CD4-positive, alpha-beta memory T cell (primary cell): ENCODE data around the gene FGF2. TPM values are rescaled to one million over a fixed set of nuclear protein-coding genes. Genes with fewer than 3 reads are reported as not detected.

Experiments used
- CTCF ChIA-PET: fragments of 350-600 bp; sonication (Branson Sonifier 250); formaldehyde crosslinking; loops from one replicate; lab custom pipeline; 2021; ENCODE audit warnings: inconsistent platforms; ENCODE audit not compliant: partially characterized antibody; lab: Charles Lee
- POLR2A ChIA-PET: fragments of 350-600 bp; sonication (Branson Sonifier 250); formaldehyde crosslinking; loops from one replicate; lab custom pipeline; 2021; ENCODE audit not compliant: partially characterized antibody; lab: Charles Lee
- DNase-seq, 5 donors: peaks; one replicate each; pipeline versions ENCODE4 v3.0.0 to v3.0.0-alpha.2; 2020 to 2022; ENCODE audit warnings: mixed read lengths in 1 of 5
- H3K27ac ChIP-seq: one replicate; pipeline ENCODE4 v1.7.0; 2013; ENCODE audit warnings: low read depth, low read length
- H3K27me3 ChIP-seq: 2 replicates; pipeline ENCODE4 v1.7.0; 2013; ENCODE audit warnings: mild to moderate bottlenecking, low read length, moderate library complexity; ENCODE audit not compliant: insufficient read depth
- H3K36me3 ChIP-seq: 2 replicates; pipeline ENCODE4 v1.7.0; 2013; ENCODE audit warnings: mild to moderate bottlenecking, low read length, moderate library complexity; ENCODE audit not compliant: insufficient read depth
- H3K4me1 ChIP-seq: 2 replicates; pipeline ENCODE4 v1.7.0; 2013; ENCODE audit warnings: mild to moderate bottlenecking, low read length, moderate library complexity; ENCODE audit not compliant: insufficient read depth
- H3K4me3 ChIP-seq, 2 donors: one replicate each; pipeline ENCODE4 v1.7.0; 2013; ENCODE audit warnings: low read length in 2 of 2, mild to moderate bottlenecking in 1 of 2
- H3K9me3 ChIP-seq, 2 donors: one replicate each; pipeline ENCODE4 v1.7.0; 2013; ENCODE audit warnings: low read length in 2 of 2, control low read depth in 1 of 2; ENCODE audit not compliant: control insufficient read depth in 1 of 2
- H3K27ac Mint-ChIP-seq, 7 donors: one replicate each; pipeline ENCODE4 v1.8.0; 2020 to 2021; ENCODE audit warnings: mixed read lengths in 7 of 7, mild to moderate bottlenecking in 6 of 7, inconsistent platforms in 3 of 7, moderate library complexity in 3 of 7
- H3K27me3 Mint-ChIP-seq, 2 donors: one replicate each; pipeline ENCODE4 v1.8.0; 2020 to 2021; ENCODE audit warnings: mixed read lengths in 2 of 2
- H3K36me3 Mint-ChIP-seq, 2 donors: one replicate each; pipeline ENCODE4 v1.8.0; 2020 to 2021; ENCODE audit warnings: mixed read lengths in 2 of 2, inconsistent platforms in 1 of 2, mild to moderate bottlenecking in 1 of 2
- H3K4me1 Mint-ChIP-seq, 4 donors: one replicate each; pipeline ENCODE4 v1.8.0; 2020 to 2021; ENCODE audit warnings: mixed read lengths in 4 of 4, mild to moderate bottlenecking in 1 of 4
- H3K4me3 Mint-ChIP-seq, 8 donors: one replicate each; pipeline ENCODE4 v1.8.0; 2020 to 2021; ENCODE audit warnings: mixed read lengths in 8 of 8, mild to moderate bottlenecking in 7 of 8, moderate library complexity in 6 of 8, inconsistent platforms in 3 of 8
- H3K9me3 Mint-ChIP-seq, 8 donors: one replicate each; pipeline ENCODE4 v1.8.0; 2020 to 2021; ENCODE audit warnings: mixed read lengths in 8 of 8, mild to moderate bottlenecking in 5 of 8, inconsistent platforms in 3 of 8, moderate library complexity in 1 of 8
- intact Hi-C: fragments of 100-400 bp; cut with micrococcal nuclease; formaldehyde crosslinking; loops from one replicate; pipeline ENCODE4 v1.15.1; 2023
- polyA plus RNA-seq, 2 donors: library from polyadenylated mRNA; unstranded; fragments of 300-500 nt; fragmentation: Illumina TruSeq; gene quantifications; one replicate each; pipeline ENCODE4 v1.2.3, GENCODE V29; 2021
- total RNA-seq, 2 experiments: library from RNA; stranded (reverse); gene quantifications; one replicate each; pipeline ENCODE4 v1.2.3, GENCODE V29; 2021

The FGF2 gene
- total and polyA plus RNA-seq, 4 experiments from 2014 or later: not detected

DNA sequence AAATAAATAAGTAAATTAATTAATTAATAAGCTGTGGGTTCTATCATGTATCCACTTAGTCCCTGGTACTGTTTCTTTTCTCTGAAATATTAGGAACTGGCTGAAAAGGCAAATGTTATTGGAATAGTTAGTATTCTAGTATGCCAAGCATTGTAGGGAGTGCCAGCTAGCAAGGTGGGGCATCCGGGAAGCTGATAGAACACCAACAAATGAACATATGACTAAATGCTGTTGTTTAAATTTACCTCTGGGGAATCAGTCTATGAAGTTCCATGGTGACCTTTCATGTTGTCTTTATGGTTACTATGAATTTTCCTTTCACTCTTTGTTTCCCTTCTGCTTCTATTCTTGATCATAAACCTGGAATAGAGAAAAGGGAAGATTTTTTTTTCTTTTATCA lies 63.1 kb downstream of the FGF2 start:
- intact Hi-C loops: no loop called here
- H3K36me3 Mint-ChIP-seq: peaks cover 0 to 12% of the 10 kb centered on the region in 2 donors
- POLR2A ChIA-PET: no interaction called here
- H3K4me3 Mint-ChIP-seq: no peak overlapping the region
- H3K27ac Mint-ChIP-seq: no peak overlapping the region
- Histone ChIP-seq H3K9me3 (no peaks in the 10 kb centered on the region), H3K27ac (no peak overlapping the region), H3K36me3 (no peaks in the 10 kb centered on the region), H3K4me3 (no peak overlapping the region), H3K27me3 (no peaks in the 10 kb centered on the region), H3K4me1 (no peaks in the 10 kb centered on the region)
- no peaks in the 10 kb centered on the region for H3K9me3 Mint-ChIP-seq
- no peak for DNase-seq
- CTCF ChIA-PET: no interaction called here
- no peaks in the 10 kb centered on the region for H3K27me3 Mint-ChIP-seq
- no peaks in the 10 kb centered on the region for H3K4me1 Mint-ChIP-seq

- no peaks in the 10 kb centered on the region for H3K27me3 Mint-ChIP-seq
- no peak overlapping the region for H3K4me3 Mint-ChIP-seq
- no peaks in the 10 kb centered on the region for H3K4me1 ChIP-seq
- no peaks in the 10 kb centered on the region for H3K9me3 ChIP-seq
- intact Hi-C loops: no loop called here
- no peaks in the 10 kb centered on the region for H3K36me3 ChIP-seq
- H3K4me3 ChIP-seq: no peak overlapping the region
- H3K27me3 ChIP-seq: no peaks in the 10 kb centered on the region
- CTCF ChIA-PET: no interaction called here
- H3K27ac ChIP-seq: no peak overlapping the region
- POLR2A ChIA-PET: no interaction called here
- H3K4me1 Mint-ChIP-seq: no peaks in the 10 kb centered on the region
- no peaks in the 10 kb centered on the region for H3K9me3 Mint-ChIP-seq
- no peak for DNase-seq
- no peak overlapping the region for H3K27ac Mint-ChIP-seq
- H3K36me3 Mint-ChIP-seq: peaks cover 0 to 12% of the 10 kb centered on the region in 2 donors
Observed at GRCh38 chr4:122890147-122890795, 63.6 kb downstream of the FGF2 start.

DNA sequence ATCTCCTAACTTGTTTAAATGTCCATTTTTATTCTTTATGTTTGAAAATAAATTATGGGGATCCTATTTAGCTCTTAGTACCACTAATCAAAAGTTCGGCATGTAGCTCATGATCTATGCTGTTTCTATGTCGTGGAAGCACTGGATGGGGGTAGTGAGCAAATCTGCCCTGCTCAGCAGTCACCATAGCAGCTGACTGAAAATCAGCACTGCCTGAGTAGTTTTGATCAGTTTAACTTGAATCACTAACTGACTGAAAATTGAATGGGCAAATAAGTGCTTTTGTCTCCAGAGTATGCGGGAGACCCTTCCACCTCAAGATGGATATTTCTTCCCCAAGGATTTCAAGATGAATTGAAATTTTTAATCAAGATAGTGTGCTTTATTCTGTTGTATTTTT lies 68.2 kb downstream of the FGF2 start:
- H3K36me3 Mint-ChIP-seq: peaks cover 1 to 12% of the 10 kb centered on the region in 2 donors
- no peak for DNase-seq
- no peak overlapping the region for H3K27ac Mint-ChIP-seq
- Histone ChIP-seq H3K4me1 (no peaks in the 10 kb centered on the region), H3K27ac (no peak overlapping the region), H3K27me3 (no peaks in the 10 kb centered on the region), H3K36me3 (no peaks in the 10 kb centered on the region), H3K4me3 (no peak overlapping the region), H3K9me3 (no peaks in the 10 kb centered on the region)
- no peaks in the 10 kb centered on the region for H3K27me3 Mint-ChIP-seq
- ChIA-PET CTCF (no interaction called here), POLR2A (no interaction called here)
- intact Hi-C loops: no loop called here
- H3K4me3 Mint-ChIP-seq: no peak overlapping the region
- no peaks in the 10 kb centered on the region for H3K9me3 Mint-ChIP-seq
- no peaks in the 10 kb centered on the region for H3K4me1 Mint-ChIP-seq

GRCh38 chr4:122895336-122895995 lies 68.8 kb downstream of the FGF2 start:
- H3K4me1 ChIP-seq: no peaks in the 10 kb centered on the region
- no peak overlapping the region for H3K27ac Mint-ChIP-seq
- CTCF ChIA-PET: interaction anchor here (0.8 to 1.5 kb wide), 3 partner anchors 13 to 140 kb away, joined by 3 to 4 read pairs (median 4); no protein-coding TSS in a partner anchor

GRCh38 chr4:122896270-122896669 lies 69.6 kb downstream of the FGF2 start:
- intact Hi-C loops: no loop called here
- no peak for DNase-seq
- no peak overlapping the region for H3K4me3 ChIP-seq
- Mint-ChIP-seq H3K27ac (no peak overlapping the region), H3K4me3 (no peak overlapping the region), H3K27me3 (no peaks in the 10 kb centered on the region), H3K9me3 (no peaks in the 10 kb centered on the region), H3K4me1 (no peaks in the 10 kb centered on the region), H3K36me3 (peaks cover 1 to 16% of the 10 kb centered on the region in 2 donors)
- ChIA-PET CTCF (interaction anchor here (0.8 to 1.5 kb wide), 4 partner anchors 14 to 141 kb away, joined by 3 to 4 read pairs (median 4); no protein-coding TSS in a partner anchor), POLR2A (interaction anchor here (0.6 kb wide), 1 partner anchor 65 kb away, joined by 3 read pairs; no protein-coding TSS in a partner anchor)
- H3K27ac ChIP-seq: no peak overlapping the region
- no peaks in the 10 kb centered on the region for H3K27me3 ChIP-seq
- no peaks in the 10 kb centered on the region for H3K4me1 ChIP-seq
- no peaks in the 10 kb centered on the region for H3K36me3 ChIP-seq
- no peaks in the 10 kb centered on the region for H3K9me3 ChIP-seq

More at GRCh38 chr4:122895336-122895995, 68.8 kb downstream of the FGF2 start:
- POLR2A ChIA-PET: interaction anchor here (0.6 kb wide), 1 partner anchor 65 kb away, joined by 3 read pairs; no protein-coding TSS in a partner anchor
- Histone ChIP-seq H3K4me3 (no peak overlapping the region), H3K27me3 (no peaks in the 10 kb centered on the region), H3K27ac (no peak overlapping the region), H3K9me3 (no peaks in the 10 kb centered on the region), H3K36me3 (no peaks in the 10 kb centered on the region)
- H3K4me3 Mint-ChIP-seq: no peak overlapping the region
- H3K36me3 Mint-ChIP-seq: peaks cover 1 to 15% of the 10 kb centered on the region in 2 donors
- DNase-seq: no peak
- no peaks in the 10 kb centered on the region for H3K9me3 Mint-ChIP-seq
- no peaks in the 10 kb centered on the region for H3K27me3 Mint-ChIP-seq
- intact Hi-C loops: no loop called here
- no peaks in the 10 kb centered on the region for H3K4me1 Mint-ChIP-seq

- H3K4me1 Mint-ChIP-seq: no peaks in the 10 kb centered on the region
- intact Hi-C loops: no loop called here
- Histone ChIP-seq H3K27me3 (no peaks in the 10 kb centered on the region), H3K27ac (no peak overlapping the region), H3K9me3 (no peaks in the 10 kb centered on the region), H3K36me3 (no peaks in the 10 kb centered on the region), H3K4me3 (no peak overlapping the region), H3K4me1 (no peaks in the 10 kb centered on the region)
- CTCF ChIA-PET: interaction anchor here (0.7 kb wide), 1 partner anchor 285 kb away, joined by 3 read pairs; no protein-coding TSS in a partner anchor
- no peak overlapping the region for H3K4me3 Mint-ChIP-seq
- peaks cover 1 to 3% of the 10 kb centered on the region in 2 donors for H3K36me3 Mint-ChIP-seq
- DNase-seq: no peak
- POLR2A ChIA-PET: no interaction called here
- H3K27ac Mint-ChIP-seq: no peak overlapping the region
- no peaks in the 10 kb centered on the region for H3K27me3 Mint-ChIP-seq
- H3K9me3 Mint-ChIP-seq: no peaks in the 10 kb centered on the region
Observed at GRCh38 chr4:122898370-122899150, 71.9 kb downstream of the FGF2 start.

- H3K36me3 ChIP-seq: no peaks in the 10 kb centered on the region
- DNase-seq: no peak
- no peaks in the 10 kb centered on the region for H3K27me3 Mint-ChIP-seq
Observed at GRCh38 chr4:122899682-122900081, 73.1 kb downstream of the FGF2 start.

More at GRCh38 chr4:122899682-122900081, 73.1 kb downstream of the FGF2 start:
- Mint-ChIP-seq H3K27ac (no peak overlapping the region), H3K9me3 (no peaks in the 10 kb centered on the region), H3K4me3 (peak overlapping the region in 1 of 8 donors; percentile 46), H3K4me1 (no peaks in the 10 kb centered on the region), H3K36me3 (peaks cover 1 to 3% of the 10 kb centered on the region in 2 donors)
- H3K27ac ChIP-seq: no peak overlapping the region
- POLR2A ChIA-PET: no interaction called here
- H3K9me3 ChIP-seq: no peaks in the 10 kb centered on the region
- intact Hi-C loops: no loop called here
- H3K4me3 ChIP-seq: no peak overlapping the region
- H3K27me3 ChIP-seq: no peaks in the 10 kb centered on the region
- CTCF ChIA-PET: no interaction called here
- no peaks in the 10 kb centered on the region for H3K4me1 ChIP-seq
